GM19099 (cell line): ENCODE results near the gene APEH.

Experiments used
- POLR2A ChIP-seq: IDR thresholded peaks from 3 replicates; pipeline ENCODE4 v1.6.1; 2011; ENCODE audit warnings: low read depth; ENCODE audit not compliant: insufficient read length; ENCODE audit errors: extremely low read depth

The APEH gene

DNA sequence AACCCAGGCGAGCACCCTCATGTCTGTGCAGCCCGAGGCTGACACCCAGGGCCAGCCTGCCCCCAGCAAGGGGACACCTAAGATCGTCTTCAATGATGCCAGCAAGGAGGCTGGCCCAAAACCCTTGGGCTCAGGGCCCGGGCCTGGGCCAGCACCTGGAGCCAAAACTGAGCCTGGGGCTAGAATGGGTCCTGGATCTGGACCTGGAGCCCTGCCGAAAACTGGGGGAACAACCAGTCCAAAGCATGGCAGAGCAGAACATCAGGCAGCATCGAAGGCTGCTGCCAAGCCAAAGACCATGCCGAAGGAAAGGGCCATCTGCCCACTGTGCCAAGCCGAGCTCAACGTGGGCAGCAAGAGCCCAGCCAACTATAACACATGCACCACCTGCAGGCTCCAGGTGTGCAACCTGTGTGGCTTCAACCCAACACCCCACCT is 31.4 kb upstream of the APEH start:
- no peak for TF ChIP-seq POLR2A

DNA sequence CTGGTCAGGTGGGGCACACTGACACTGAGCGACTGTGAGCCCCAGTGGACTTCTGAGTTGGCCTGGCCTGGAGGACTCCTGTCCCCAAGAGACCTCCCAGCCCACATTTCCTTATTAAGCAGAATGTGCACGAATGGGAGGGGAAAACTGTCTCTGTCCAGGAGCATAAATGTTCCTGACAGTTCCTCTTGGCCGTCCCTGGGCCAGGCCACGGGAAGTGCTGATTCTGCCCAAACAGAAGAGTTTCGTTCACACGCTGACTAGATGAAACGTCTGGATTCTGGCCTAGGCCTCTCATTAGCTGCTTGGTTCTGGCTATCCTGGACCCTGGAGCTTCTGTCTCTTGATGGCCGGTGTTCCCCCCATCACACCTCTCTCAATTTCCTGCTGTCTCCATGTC is 29.5 kb upstream of the APEH start:
- TF ChIP-seq POLR2A: no peak

DNA sequence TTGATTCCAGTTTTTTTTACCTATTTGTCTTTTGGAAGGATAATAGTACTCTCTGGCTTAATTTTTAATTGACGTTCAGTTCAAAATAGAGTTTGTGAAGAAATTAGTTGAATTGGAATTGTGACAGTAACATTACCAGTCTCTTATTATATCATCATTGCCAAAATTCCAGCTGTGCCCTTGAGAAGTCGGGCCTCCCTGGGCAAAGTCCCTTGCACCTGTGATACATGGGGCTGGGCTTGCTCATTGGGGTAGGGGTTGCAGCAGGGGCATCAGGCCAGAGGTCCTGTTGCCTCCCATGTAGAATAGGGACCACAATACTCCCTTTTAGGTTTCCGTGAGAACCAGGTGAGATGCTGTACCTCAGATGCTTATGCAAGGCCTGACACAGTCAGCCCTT is 27.9 kb upstream of the APEH start:
- no peak for TF ChIP-seq POLR2A

DNA sequence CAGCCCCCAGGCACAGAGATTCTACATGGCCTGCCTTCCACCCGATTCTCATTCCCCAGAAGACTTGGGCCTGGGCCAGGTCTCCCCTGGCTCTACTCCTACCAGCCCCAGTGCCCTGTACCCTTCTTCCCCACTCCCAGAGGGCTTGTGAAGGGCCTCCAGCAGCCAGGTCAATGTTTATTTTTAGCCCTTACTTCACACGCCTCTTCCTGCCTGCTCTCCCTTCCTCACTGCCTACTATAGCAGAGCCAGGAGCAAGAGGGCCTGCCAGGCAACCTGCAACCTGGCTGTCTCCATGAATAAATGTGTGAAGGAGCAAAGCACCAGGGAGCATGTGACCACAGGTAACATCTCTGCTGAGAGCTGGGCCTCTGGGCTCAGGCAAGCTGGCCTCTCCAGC is 26.4 kb upstream of the APEH start:
- TF ChIP-seq POLR2A: no peak

DNA sequence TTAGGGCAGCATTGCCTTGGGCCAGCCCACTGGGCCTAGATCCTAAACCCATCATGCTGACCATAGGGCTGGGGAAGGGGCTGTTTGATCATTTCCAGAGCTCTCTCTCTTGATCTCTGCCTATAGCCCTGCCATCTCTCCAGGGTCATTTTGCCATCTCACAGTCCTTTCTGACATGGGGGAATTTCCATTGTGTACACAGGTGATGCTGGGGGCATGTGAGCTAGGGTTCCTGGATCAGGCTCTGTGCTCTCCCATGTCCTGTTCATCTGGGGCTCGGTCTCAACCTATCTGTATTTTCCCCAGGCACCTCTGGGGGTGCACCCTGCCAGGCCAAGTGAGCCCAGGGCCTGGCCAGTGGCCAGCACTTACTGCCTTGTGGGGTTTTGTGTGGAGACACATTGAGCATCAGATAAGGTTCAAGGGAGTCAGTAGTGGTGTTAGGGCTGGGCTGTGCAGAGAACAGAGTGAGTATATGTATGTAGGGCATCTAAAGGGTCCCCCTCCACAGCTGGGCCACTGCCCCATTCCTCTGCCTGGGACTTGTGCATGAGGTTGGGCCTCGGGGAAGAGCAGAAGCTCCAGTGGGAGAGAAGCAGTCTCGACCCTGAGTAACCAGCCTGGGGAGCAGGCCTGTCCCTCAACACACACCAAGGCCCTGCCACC is 25.7 kb upstream of the APEH start:
- no peak for TF ChIP-seq POLR2A

DNA sequence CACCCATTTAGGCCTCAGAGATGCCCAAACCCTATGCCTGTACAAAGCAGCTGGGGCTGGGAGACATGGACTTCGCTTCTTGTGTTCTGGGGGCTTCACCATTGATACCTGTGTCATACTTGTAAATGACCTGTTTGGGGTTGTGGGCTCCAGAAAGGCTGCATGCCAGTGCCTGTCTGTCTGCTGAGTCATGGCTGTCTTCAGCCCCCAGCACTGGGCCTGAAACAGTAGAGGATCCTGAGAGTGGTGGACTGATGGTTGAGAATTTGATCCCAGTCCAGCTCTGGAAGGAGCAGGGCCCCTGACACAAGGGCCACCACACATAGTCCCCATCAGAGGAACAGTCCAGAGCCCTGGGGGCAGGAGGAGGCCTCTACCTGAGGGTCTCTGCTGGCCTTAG is 24.6 kb upstream of the APEH start:
- TF ChIP-seq POLR2A: no peak

DNA sequence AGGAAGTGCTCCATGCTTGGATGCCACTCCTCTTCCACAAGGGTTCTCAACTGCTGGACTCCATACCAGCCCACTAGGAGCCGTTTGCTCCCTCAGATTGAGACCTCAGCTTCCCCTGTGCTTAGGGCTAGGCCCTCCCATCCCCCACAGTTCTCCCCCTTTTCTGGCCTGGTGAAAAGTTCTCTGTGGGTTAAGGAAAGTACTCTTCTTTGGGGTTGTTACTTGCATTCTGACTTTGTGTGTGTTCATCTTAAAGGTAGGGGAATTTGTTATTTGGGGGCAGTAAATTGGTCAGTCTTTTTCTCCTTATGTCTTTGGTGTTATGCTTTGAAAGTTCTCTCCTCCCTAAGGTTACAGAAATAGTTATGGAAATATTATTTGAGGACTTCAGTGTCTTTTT is 24.0 kb upstream of the APEH start:
- TF ChIP-seq POLR2A: no peak

DNA sequence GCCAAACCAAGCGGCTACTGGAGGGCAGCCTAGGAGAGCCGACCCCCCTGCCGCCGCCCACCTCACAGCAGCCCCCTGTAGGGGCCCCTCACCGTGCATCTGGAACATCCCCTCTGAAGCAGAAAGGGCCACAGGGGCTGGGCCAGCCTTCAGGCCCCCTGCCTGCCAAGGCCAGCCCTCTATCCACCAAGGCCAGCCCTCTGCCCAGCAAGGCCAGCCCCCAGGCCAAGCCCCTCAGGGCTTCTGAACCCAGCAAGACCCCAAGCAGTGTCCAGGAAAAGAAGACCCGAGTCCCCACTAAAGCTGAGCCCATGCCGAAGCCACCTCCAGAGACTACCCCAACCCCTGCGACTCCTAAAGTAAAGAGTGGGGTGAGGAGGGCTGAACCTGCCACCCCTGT is 23.5 kb upstream of the APEH start:
- no peak for TF ChIP-seq POLR2A

DNA sequence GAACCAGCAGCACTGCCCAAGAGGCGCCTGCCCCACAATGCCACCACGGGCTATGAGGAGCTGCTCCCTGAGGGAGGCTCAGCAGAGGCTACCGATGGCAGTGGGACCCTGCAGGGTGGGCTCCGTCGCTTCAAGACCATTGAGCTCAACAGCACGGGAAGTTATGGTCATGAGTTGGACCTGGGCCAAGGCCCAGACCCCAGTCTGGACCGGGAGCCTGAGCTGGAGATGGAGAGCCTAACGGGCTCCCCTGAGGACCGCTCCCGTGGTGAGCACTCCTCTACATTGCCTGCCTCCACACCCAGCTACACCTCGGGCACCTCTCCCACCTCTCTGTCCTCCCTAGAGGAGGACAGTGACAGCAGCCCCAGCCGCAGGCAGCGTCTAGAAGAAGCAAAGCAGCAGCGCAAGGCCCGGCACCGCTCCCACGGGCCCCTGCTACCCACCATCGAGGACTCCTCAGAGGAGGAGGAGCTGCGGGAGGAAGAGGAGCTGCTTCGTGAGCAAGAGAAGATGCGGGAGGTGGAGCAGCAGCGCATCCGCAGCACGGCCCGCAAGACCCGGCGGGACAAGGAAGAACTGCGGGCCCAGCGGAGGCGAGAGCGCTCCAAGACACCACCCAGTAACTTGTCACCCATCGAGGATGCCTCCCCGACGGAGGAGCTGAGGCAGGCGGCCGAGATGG is 21.8 kb upstream of the APEH start:
- TF ChIP-seq POLR2A: no peak

DNA sequence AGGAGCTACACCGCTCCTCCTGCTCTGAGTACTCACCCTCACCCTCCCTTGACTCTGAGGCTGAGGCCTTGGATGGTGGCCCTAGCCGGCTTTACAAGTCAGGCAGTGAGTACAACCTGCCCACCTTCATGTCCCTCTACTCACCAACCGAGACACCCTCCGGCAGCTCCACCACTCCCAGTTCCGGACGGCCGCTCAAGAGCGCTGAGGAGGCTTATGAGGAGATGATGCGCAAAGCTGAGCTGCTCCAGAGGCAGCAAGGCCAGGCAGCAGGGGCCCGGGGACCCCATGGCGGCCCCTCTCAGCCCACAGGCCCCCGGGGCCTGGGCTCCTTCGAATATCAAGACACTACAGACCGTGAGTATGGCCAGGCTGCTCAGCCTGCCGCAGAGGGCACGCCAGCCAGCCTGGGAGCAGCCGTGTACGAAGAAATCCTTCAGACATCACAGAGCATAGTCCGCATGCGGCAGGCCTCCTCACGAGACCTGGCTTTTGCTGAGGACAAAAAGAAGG is 21.2 kb upstream of the APEH start:
- TF ChIP-seq POLR2A: no peak

DNA sequence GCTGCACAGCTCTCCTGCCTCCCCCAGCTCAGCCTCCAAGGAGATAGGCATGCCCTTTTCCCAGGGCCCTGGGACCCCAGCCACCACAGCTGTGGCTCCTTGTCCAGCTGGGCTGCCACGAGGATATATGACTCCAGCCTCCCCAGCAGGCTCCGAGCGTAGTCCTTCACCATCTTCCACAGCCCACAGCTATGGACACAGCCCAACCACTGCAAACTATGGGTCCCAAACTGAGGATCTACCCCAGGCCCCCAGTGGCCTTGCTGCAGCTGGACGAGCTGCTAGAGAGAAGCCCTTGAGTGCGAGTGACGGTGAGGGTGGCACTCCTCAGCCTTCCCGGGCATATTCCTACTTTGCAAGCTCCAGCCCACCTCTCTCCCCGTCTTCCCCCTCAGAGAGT is 20.5 kb upstream of the APEH start:
- no peak for TF ChIP-seq POLR2A

DNA sequence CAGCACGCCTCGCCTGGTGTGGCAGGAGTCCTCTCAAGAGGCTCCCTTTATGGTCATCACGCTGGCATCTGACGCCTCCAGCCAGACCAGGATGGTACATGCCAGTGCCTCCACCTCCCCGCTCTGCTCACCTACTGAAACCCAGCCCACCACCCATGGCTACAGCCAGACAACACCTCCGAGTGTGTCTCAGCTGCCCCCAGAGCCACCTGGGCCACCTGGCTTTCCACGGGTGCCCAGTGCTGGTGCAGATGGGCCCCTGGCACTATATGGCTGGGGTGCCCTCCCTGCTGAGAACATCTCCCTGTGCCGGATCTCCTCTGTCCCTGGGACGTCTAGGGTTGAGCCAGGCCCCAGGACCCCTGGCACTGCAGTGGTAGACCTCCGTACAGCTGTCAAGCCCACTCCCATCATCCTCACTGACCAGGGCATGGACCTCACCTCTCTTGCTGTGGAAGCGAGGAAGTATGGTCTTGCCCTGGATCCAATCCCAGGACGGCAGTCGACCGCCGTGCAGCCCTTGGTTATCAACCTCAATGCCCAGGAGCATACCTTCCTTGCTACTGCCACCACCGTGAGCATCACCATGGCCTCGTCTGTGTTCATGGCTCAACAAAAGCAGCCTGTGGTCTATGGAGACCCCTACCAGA is 19.9 kb upstream of the APEH start:
- no peak for TF ChIP-seq POLR2A

DNA sequence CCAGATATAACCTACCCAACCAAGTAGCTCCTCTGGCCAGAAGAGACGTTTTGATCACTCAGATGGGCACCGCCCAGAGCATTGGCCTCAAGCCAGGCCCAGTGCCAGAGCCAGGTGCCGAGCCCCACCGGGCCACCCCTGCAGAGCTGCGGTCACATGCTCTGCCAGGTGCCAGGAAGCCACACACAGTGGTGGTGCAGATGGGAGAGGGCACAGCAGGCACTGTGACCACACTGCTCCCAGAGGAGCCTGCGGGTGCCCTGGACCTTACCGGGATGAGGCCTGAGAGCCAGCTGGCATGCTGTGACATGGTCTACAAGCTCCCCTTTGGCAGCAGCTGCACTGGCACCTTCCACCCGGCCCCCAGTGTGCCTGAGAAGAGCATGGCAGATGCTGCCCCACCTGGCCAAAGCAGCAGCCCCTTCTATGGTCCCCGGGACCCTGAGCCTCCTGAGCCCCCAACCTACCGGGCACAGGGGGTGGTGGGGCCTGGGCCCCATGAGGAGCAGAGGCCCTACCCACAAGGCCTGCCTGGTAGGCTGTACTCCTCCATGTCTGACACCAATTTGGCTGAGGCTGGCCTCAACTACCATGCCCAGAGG is 19.1 kb upstream of the APEH start:
- no peak for TF ChIP-seq POLR2A

DNA sequence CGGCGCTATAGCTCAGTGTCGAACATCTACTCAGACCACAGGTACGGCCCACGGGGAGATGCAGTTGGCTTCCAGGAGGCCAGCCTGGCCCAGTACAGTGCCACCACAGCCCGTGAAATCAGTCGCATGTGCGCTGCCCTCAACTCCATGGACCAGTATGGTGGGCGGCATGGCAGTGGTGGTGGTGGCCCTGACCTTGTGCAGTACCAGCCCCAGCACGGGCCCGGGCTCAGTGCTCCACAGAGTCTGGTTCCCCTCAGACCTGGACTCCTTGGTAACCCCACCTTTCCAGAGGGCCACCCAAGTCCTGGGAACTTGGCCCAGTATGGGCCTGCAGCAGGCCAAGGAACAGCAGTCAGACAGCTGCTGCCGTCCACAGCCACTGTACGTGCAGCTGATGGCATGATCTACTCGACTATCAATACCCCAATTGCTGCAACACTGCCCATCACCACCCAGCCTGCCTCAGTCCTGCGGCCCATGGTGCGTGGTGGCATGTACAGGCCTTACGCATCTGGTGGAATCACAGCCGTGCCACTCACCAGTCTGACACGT is 18.3 kb upstream of the APEH start:
- TF ChIP-seq POLR2A: no peak

DNA sequence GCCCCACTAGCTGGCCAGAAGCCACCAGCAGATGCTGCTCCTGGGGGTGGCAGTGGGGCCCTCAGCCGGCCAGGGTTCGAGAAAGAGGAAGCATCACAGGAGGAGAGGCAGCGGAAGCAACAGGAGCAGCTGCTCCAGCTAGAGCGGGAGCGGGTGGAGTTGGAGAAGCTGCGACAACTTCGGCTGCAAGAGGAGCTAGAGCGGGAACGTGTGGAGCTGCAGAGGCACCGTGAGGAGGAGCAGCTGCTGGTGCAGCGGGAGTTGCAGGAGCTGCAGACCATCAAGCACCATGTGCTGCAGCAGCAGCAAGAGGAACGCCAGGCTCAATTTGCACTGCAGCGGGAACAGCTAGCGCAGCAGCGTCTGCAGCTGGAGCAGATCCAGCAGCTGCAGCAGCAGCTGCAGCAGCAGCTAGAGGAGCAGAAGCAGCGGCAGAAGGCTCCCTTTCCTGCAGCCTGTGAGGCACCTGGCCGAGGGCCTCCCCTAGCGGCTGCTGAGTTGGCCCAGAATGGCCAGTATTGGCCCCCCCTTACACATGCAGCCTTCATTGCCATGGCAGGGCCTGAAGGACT is 17.5 kb upstream of the APEH start:
- no peak for TF ChIP-seq POLR2A
